ENCODE results near the gene HPN.

Gene HPN

GRCh38 chr19:35019144-35019543 is 22.4 kb upstream of the HPN start:
- H3K27ac ChIP-seq: no peak overlapping the region
- TF ChIP-seq ZFX (IDR thresholded peaks at IDR 0.05): no peak
- no peak for TF ChIP-seq CTCF (conservative IDR thresholded peaks at IDR 0.05)

GRCh38 chr19:35021016-35021415 is 20.5 kb upstream of the HPN start:
- H3K27ac ChIP-seq: no peak overlapping the region
- TF ChIP-seq CTCF (conservative IDR thresholded peaks at IDR 0.05) (no peak), ZFX (IDR thresholded peaks at IDR 0.05) (no peak)

- H3K27ac ChIP-seq: no peak overlapping the region
- TF ChIP-seq CTCF (conservative IDR thresholded peaks at IDR 0.05): no peak
- TF ChIP-seq ZFX (IDR thresholded peaks at IDR 0.05): no peak
Observed at GRCh38 chr19:35021596-35021995, 19.9 kb upstream of the HPN start.

- no peak for TF ChIP-seq CTCF (conservative IDR thresholded peaks at IDR 0.05)
- no peak for TF ChIP-seq ZFX (IDR thresholded peaks at IDR 0.05)
- H3K27ac ChIP-seq: no peak overlapping the region
Observed at GRCh38 chr19:35022460-35022859, 19.1 kb upstream of the HPN start.

GRCh38 chr19:35023428-35023827 is 18.1 kb upstream of the HPN start:
- no peak for TF ChIP-seq ZFX (IDR thresholded peaks at IDR 0.05)
- TF ChIP-seq CTCF (conservative IDR thresholded peaks at IDR 0.05): no peak
- no peak overlapping the region for H3K27ac ChIP-seq

GRCh38 chr19:35024095-35024494 is 17.4 kb upstream of the HPN start:
- H3K27ac ChIP-seq: no peak overlapping the region
- no peak for TF ChIP-seq CTCF (conservative IDR thresholded peaks at IDR 0.05)
- TF ChIP-seq ZFX (IDR thresholded peaks at IDR 0.05): no peak

- TF ChIP-seq ZFX (IDR thresholded peaks at IDR 0.05): no peak
- TF ChIP-seq CTCF (conservative IDR thresholded peaks at IDR 0.05): no peak
- H3K27ac ChIP-seq: no peak overlapping the region
Observed at GRCh38 chr19:35025969-35026368, 15.6 kb upstream of the HPN start.

Measured in C4-2B (cell line).